H1 (cell line): Measurements from ENCODE around the gene CADM1.

Source experiments
- EP300 ChIP-seq, 2 experiments: IDR thresholded peaks; 1 replicate in 1 of 2; 2 replicates in 1 of 2; pipeline ENCODE4 v1.6.1; 2011 to 2012; ENCODE audit warnings: low read depth in 2 of 2, low read length in 2 of 2, mild to moderate bottlenecking in 2 of 2, borderline replicate concordance in 1 of 2, inconsistent platforms in 1 of 2, moderate library complexity in 1 of 2
- GABPA ChIP-seq: IDR thresholded peaks from 2 replicates; pipeline ENCODE4 v1.6.1; 2011; ENCODE audit warnings: mild to moderate bottlenecking, low read length, moderate library complexity, borderline replicate concordance; ENCODE audit not compliant: insufficient read depth
- YY1 ChIP-seq: IDR thresholded peaks from 2 replicates; pipeline ENCODE4 v1.6.1; 2011; ENCODE audit warnings: low read depth, mild to moderate bottlenecking, low read length

DNA sequence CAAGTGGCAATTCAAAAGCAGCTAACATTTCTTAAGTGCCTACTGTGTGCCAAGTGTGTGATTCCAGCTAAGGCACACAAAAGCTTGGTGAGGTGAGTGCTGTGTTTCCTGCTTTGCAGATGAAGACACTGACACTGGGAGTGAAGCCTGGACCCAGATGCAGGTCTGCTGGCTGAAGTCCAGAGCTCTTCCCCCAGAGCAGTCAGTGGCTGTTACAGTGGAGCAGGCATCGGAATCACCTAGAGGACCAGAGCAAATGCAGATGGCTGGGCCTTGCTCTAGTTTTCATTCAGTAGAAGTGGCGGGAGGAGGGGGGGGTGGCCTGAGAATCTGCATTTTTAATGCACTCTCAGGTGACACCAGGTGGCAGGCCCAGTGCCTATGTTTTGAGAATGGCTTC lies 342.3 kb downstream of the CADM1 start:
- TF ChIP-seq GABPA, result no peak
- no peak for TF ChIP-seq EP300 (IDR thresholded peaks at IDR 0.05; ENCODE audit: borderline replicate concordance in 1 of 2, low read depth in 2 of 2, low read length in 2 of 2)
- TF ChIP-seq YY1, result no peak
